NCI-H526 (cell line): ENCODE results near the gene RPL9.
"Not testable (repeated sequence)": the region's sequence is repeated elsewhere in the genome, so short reads cannot be mapped to it uniquely, and the experiment has no call there.

Source experiments
- DNase-seq, 2 experiments: peaks; one replicate each; lab custom pipeline; 2025; lab: John Stamatoyannopoulos, UW

The RPL9 gene

DNA sequence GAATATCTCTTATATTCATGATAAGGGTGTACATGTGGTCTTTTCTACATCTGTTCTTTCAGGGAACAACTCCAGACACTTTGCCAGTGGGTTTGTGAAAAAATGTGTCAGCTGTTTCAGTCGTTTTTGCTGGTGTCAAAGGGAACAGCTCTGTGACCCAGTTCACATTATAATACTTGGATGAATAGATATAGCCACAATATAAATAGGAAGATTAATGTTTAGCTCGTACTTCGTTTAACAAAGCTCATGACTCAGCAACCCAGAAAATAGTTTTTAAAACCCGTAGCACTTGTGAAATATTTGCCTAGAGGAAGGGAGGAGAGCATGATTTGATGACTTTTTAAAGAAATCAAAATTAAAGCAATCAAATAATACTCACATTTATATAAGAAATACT is 8.0 kb upstream of the RPL9 start:
- DNase-seq = no peak

GRCh38 chr4:39464886-39465501 is 6.3 kb upstream of the RPL9 start:
- DNase-seq = peak; percentile 0 to 5

- not testable (repeated sequence) for DNase-seq
Observed at GRCh38 chr4:39458161-39458504, 589 bp downstream of the RPL9 start.

GRCh38 chr4:39456946-39457763 is 1.6 kb downstream of the RPL9 start:
- DNase-seq = no peak

DNA sequence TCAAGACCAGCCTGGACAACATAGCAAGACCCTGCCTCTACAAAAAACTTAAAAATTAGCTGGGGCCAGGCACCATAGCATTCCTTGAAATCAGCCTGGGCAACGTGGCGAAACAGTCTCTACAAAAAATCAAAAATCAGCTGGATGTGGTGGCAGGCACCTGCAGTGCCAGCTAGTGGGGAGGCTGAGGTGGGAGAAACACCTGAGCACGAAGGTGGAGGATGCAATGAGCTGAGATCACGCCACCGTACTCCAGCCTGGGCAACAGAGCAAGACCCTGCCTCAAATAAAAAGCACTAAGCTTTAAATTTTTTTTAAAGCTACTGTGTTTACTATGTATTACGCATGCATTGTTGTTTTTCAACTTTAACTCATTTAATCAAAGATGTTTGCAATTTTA is 3.2 kb downstream of the RPL9 start:
- no peak for DNase-seq

DNA sequence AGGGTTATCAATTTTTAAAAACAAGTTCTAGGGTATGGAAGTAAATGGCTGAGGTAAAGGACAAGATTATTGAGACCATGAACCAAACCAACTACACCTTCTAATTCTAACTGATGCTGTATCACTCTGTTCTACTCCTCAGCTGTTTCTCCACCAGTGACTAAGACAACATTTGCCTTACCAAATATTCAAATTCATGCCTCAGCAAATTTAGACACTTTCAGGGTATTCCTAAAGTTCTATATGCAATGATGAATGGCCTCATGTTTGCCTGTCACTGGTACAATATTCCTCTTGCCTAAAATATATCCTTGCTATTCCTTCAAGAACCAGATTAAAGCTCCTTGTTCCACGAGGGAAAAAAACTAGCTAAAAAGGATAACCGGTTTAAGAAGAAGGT is 5.0 kb downstream of the RPL9 start:
- no peak for DNase-seq

GRCh38 chr4:39452860-39453587 is 5.7 kb downstream of the RPL9 start:
- DNase-seq = no peak

GRCh38 chr4:39452153-39452859 is 6.4 kb downstream of the RPL9 start:
- no peak for DNase-seq

- DNase-seq = no peak
Observed at GRCh38 chr4:39451423-39452023, 7.2 kb downstream of the RPL9 start.

DNA sequence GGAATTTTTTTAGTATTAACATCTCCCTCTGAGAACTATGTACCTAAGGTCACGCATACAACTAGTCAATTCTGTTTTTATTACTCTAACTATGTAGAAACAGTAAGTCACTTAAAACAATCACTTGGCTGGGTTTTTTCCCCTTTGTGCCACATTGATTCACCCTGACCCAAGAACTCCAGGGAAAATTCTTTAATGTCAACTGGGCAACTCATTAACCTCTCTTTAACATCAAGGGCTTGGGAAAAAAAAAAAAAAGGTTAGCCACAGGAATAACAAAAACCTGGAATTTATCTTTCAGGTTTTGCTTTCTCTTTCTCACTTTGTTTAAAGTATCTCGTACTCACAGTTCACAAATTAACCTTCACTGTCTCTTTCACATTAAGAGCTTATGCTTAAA is 8.1 kb downstream of the RPL9 start:
- DNase-seq = no peak

DNA sequence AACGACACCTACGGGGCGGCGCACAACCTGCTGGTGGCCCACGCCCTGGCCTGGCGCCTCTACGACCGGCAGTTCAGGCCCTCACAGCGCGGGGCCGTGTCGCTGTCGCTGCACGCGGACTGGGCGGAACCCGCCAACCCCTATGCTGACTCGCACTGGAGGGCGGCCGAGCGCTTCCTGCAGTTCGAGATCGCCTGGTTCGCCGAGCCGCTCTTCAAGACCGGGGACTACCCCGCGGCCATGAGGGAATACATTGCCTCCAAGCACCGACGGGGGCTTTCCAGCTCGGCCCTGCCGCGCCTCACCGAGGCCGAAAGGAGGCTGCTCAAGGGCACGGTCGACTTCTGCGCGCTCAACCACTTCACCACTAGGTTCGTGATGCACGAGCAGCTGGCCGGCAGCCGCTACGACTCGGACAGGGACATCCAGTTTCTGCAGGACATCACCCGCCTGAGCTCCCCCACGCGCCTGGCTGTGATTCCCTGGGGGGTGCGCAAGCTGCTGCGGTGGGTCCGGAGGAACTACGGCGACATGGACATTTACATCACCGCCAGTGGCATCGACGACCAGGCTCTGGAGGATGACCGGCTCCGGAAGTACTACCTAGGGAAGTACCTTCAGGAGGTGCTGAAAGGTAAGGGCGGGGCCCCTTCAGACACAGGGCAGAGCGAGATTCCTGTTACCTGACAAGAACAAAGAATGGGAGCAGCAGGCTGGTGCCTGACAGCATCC is 11.7 kb downstream of the RPL9 start:
- DNase-seq = no peak

DNA sequence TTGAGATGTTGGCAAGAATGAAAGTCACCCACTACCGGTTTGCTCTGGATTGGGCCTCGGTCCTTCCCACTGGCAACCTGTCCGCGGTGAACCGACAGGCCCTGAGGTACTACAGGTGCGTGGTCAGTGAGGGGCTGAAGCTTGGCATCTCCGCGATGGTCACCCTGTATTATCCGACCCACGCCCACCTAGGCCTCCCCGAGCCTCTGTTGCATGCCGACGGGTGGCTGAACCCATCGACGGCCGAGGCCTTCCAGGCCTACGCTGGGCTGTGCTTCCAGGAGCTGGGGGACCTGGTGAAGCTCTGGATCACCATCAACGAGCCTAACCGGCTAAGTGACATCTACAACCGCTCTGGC is 12.3 kb downstream of the RPL9 start:
- no peak for DNase-seq

DNA sequence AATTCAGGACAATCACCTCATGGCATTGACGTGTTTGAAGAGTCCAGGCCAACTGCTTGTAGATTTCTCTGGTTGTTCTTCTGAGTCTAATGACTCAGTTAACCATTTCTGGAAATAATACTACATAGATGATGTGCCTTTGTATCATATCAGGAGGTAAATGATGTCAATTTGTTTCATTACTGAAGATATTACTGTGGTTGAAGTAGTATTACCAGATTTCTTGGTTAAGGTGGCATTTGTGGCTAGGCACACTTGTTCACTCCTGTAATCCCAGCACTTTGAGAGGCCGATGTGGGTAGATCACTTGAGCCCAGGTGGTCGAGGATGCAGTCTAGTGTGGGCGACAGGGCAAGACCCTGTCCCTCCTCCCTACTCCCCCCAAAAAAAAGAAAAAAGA is 15.7 kb downstream of the RPL9 start:
- DNase-seq = no peak

GRCh38 chr4:39441593-39441992 is 17.1 kb downstream of the RPL9 start:
- DNase-seq = no peak

GRCh38 chr4:39435659-39436563 is 22.8 kb downstream of the RPL9 start:
- DNase-seq = peak in 1 of 2 experiments; percentile 13

- no peak for DNase-seq
Observed at GRCh38 chr4:39433878-39434492, 24.7 kb downstream of the RPL9 start.

- no peak for DNase-seq
Observed at GRCh38 chr4:39429476-39430334, 29.0 kb downstream of the RPL9 start.

DNA sequence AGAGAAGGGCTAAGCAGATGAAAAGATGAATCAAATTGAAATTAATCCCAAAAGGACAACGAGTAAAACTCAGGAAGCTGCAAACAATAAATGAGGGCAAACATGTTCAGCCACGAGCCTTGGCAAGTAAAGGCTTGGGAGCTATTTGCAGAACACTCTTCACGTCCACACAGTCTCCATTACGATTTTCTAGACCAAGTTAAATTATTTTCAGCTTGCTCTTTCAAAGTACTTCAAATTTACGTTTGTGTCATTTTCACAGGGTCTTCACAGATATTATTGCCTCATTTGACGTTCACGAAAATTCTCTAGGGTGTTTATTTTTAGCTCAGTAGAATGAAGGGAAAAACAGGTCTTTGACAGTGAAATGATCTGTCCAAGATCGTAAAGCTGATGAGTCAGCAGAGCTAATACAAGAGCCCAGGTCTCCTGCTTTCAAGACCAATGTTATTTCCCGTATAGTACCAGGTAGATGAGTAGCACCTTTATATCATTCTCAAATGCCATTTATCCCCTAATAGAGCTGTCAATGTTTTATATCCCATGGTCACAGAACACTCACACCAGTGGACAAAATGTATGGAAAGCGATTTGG is 31.1 kb downstream of the RPL9 start:
- no peak for DNase-seq

DNA sequence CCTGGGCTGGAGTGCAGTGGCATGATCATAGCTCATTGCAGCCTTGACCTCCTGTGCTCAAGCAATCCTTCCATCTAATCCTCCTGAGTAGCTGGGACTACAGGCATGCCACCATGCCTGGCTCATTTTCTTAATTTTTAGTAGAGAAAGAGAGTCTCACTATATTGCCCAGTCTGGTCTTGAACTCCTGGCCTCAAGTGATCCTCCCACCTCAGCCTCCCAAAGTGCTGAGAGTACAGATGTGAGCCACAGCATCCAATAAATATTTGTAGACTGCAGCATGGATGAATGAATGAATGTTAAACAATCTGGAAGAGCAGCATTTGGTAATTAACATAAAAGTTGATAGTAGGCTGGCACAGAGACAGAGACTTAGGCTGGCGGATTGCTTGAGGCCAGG is 32.0 kb downstream of the RPL9 start:
- DNase-seq = no peak
